Measurements from ENCODE around the gene FASN.

FASN gene

DNA sequence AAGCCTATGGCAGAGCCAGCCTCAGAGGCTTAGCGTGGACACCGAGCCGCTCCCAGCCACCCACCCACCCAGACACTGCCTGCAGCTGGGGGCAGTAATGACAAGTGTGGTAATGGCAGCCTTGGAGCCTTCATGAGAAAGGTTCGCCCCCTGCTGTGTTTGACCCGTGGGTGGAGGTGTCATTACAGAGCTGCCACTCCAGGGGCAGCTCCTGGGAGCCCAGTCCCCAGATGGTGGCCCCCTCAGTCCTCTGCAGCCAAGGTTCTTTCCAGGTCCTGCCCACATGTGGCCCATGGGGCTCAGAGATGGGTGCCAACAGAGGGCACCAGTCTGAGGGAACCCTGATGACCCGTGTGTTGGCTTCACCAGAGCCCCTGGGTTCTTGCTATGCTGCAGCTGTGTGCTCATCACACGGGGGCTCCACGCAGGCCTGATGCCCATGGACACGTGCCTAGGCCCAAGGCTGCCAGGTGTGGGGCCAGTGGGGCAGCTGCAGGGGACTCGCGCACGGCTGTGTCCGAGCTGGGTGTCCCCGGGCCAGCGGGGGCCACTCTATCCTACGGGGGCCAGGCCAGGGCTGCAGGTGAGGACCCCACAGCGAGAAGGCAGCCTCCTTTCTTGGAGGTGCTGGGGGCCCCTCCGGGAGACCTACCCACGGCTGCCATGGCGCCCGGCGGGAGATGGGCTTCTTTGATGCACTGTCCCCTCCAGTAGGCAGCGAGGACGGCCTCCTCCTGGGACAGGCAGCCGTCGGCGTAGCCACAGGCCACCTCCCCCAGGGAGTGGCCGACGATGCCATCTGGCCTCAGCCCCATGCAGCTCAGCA, 8.1 kb downstream of the FASN start:
- TF ChIP-seq, protein P1, sequence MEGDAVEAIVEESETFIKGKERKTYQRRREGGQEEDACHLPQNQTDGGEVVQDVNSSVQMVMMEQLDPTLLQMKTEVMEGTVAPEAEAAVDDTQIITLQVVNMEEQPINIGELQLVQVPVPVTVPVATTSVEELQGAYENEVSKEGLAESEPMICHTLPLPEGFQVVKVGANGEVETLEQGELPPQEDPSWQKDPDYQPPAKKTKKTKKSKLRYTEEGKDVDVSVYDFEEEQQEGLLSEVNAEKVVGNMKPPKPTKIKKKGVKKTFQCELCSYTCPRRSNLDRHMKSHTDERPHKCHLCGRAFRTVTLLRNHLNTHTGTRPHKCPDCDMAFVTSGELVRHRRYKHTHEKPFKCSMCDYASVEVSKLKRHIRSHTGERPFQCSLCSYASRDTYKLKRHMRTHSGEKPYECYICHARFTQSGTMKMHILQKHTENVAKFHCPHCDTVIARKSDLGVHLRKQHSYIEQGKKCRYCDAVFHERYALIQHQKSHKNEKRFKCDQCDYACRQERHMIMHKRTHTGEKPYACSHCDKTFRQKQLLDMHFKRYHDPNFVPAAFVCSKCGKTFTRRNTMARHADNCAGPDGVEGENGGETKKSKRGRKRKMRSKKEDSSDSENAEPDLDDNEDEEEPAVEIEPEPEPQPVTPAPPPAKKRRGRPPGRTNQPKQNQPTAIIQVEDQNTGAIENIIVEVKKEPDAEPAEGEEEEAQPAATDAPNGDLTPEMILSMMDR (IDR thresholded peaks at IDR 0.05; ENCODE audit: borderline replicate concordance, insufficient read depth, low read depth, low read length): no peak
- H3K4me3 ChIP-seq (ENCODE audit: low read depth, low read length): no peak overlapping the region

DNA sequence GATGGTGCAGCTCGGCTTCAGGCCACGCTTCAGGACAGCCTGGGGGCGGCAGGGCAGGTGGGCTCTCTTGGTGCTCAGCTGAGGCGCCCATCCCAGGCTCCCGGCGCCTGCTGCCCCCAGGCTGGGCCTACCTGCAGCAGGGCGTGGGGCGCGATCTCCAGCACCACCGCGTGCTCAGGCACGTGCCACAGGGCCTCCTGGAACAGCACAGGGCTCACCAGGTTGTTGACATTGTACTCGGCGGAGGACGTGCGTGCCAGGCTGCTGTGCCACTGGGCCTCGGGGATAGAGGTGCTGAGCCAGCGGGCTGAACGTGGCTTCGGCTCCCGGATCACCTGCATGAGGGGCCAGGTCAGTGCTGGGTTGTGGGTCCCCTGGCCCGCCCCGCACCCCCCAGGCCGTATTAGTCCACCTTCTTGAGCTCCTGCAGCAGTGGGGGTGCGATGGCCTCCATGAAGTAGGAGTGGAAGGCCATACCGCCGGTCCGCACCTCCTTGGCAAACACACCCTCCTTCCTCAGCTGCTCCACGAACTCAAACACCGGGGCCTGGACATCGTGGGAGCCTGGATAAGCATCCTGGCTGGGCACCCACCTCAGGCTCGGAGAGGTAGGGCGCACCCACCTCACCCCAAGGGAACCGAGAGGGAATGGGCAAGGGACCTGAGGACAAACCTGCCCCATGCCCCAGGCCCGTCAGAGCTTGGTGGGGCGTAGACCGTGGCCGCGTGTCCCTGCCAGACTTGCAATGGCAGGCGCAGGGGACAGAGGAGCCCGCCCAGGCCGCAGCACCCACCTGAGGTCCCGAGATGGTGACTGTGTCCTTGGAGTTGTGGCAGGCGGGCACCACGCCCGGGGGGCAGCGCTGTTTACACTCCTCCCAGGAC, 9.0 kb downstream of the FASN start:
- H3K4me3 ChIP-seq (ENCODE audit: low read depth, low read length): no peak overlapping the region
- TF ChIP-seq, protein P1 (IDR thresholded peaks at IDR 0.05; ENCODE audit: borderline replicate concordance, insufficient read depth, low read depth, low read length): no peak

DNA sequence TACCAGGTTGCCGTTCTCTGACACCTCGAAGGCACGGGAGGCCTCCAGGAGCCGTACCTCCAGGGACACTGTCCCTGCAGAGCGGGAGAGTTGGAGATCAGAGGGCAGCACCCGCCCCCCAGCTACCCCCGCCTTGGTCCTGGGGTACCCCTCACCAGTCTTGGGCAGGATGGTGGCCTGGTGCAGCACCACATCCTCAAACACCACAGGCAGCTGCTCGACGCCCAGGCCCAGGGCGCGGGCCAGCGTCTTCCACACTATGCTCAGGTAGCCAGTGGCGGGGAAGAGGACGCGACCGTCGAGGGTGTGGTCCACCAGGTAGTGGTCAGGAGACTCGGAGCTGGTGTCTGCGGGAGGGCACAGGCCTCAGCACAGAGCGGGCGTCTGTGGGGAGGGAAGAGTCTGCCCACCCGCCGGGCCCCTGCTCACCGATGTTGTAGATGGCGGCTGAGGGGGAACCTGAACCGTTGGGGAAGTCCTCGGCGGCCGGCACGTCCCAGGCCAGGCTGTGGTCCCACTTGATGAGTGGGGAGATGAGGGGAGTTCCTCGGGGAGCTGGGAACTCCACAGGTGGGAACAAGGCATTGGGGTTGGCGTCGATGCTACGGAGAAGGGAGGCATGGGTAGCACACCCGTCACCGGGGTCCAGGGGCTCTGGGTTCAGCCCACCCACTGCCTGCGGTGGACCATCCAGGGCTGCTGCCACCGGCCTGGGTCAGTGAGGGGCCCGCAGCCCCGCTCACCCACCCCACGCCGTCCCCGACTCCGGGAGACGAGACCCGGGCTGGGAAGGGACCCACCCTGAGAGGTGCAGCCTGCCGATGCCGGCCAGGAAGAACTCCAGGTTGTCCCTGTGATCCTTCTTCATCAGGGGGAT, 9.8 kb downstream of the FASN start:
- TF ChIP-seq, protein P1 (IDR thresholded peaks at IDR 0.05; ENCODE audit: borderline replicate concordance, insufficient read depth, low read depth, low read length): no peak
- H3K4me3 ChIP-seq (ENCODE audit: low read depth, low read length): no peak overlapping the region

DNA sequence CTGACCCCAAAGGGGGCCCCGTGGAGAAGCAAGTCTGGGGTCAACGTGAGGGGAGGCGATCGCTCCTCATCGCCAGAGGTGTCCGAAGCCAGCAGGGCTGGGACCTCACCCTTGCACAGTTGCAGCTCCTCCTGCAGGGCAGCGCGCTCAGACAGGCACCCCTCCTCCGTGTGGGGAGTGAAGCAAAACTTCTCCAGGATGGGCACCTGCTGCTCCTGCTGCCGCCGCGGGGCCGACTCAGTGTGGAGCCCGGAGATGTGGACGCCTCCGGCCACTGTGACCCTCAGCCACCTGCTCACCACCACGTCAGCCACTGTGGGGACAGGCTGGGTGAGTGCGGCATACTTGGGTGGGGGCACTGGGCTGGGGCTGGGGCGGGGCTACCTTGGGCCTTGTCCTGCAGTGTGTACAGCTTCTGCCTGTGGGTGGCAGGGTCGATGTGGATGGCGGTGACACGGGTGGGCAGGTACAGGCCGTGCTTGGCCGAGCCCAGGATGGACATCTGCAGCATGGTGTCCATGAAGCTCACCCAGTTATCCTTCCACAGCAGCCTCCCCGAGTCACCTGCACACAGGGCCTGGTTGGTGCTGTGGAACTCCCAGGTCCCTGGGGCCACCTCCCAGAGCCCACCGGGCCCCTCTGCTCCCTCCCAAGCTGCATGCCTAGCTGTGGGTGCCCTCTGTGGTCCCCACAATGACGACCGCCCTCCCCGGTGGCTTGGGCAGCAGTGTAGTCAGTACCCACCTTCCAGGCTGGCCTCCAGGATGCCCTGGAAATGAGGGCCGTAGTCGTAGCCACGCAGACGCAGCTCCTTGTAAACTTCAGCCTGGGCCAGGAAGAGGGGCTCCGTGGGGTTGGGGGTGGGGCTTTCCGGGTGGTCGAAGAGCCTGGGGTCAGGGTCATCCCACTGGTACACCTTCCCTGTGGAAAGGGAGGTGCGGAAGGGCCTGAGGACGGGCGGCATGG, 10.8 kb downstream of the FASN start:
- TF ChIP-seq, protein P1 (IDR thresholded peaks at IDR 0.05; ENCODE audit: borderline replicate concordance, insufficient read depth, low read depth, low read length): no peak
- H3K4me3 ChIP-seq (ENCODE audit: low read depth, low read length): no peak overlapping the region

DNA sequence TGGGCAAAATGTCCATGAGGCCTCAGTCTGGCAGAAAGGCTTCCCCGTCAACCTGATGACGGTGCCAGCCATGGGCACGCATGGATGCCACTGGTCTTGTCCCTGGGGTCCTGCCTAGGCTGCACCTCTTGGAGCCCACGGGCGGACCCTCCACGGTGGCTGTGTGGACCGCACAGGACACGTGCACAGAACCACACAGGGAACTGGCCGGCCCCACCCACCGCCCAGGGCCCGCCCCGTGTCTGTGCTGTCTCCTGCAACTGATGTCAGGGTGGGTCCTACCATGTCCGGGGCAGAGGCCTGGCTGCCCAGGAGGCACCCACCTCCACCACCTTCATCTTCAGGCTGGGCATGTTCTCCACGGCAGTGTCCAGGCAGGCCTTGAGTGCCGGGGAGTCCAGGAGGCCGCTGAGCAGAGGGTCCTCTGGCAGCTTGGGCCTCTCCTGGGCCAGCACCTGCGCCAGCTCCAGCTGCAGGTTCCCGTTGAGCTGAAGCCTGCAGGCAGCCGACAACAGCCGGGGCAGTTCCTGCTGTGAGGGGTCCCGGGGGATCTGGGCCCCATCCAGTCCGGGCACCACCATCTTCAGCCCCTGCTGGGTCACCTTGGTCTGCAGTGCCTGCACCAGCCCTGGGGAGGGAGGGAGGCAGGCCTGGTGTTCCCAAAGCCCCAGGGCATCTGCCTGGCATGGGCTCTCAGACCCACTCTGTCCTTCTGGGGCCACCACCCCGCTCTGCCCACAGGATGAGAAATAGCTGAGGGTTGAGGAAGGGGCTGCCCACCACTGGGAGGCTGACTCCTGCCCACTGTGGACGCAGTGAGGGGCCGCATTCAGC, 11.9 kb downstream of the FASN start:
- no peak overlapping the region for H3K4me3 ChIP-seq (ENCODE audit: low read depth, low read length)
- TF ChIP-seq, protein P1 (IDR thresholded peaks at IDR 0.05; ENCODE audit: borderline replicate concordance, insufficient read depth, low read depth, low read length): no peak

Measured in GM12875 (cell line).